ENCODE measurements around the gene ACO2.

- TF ChIP-seq POLR2A (IDR thresholded peaks at IDR 0.05; ENCODE audit: low read depth, low read length) (no peak), TAF1 (IDR thresholded peaks at IDR 0.05; ENCODE audit: borderline replicate concordance, low read depth, low read length) (no peak)
Observed at GRCh38 chr22:41528132-41528766, 59.3 kb downstream of the ACO2 start.

Data from GM12892 (cell line).